ENCODE results near the gene SLC35G3. TPM values are rescaled to one million over a fixed set of nuclear protein-coding genes. Genes with fewer than 3 reads are reported as not detected.

SLC35G3 gene
- total and polyA plus RNA-seq, 4 donors: 0.04 TPM; not detected in 3

DNA sequence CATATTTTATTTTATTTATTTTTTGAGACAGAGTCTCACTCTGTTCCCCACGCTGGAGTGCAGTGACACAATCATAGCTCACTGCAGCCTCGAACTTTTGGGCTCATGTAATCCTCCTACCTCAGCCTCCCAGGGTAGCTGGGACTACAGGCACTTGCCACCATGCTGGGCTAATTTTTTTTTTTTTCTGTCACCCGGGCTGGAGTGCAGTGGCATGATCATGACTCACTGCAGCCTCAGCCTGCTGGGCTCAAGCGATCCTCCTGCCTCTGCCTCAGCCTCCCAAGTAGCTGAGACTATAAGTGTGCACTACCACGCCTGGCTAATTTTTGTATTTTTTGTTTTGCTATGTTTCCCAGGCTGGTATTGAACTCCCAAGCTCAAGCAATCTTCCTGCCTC, 29.5 kb downstream of the SLC35G3 start:
- WGBS, 2 donors: 82 to 93% methylated on average over 5 of the region's 5 CpGs
- Histone ChIP-seq H3K27ac (ENCODE audit: low read depth in 1 of 2, low read length in 1 of 2) (no peak overlapping the region), H3K4me3 (no peak overlapping the region), H3K27me3 (ENCODE audit: control insufficient read depth in 3 of 3, insufficient read depth in 3 of 3, low read length in 2 of 3) (peaks cover 0 to 4% (median 0%) of the 10 kb centered on the region in 3 donors), H3K9me3 (ENCODE audit: control insufficient read depth in 4 of 4, insufficient read depth in 3 of 4, low read length in 3 of 4) (no peaks in the 10 kb centered on the region), H3K9ac (ENCODE audit: insufficient read depth in 1 of 2, low read length in 2 of 2) (no peak overlapping the region), H3K4me1 (ENCODE audit: control insufficient read depth in 5 of 5, insufficient read depth in 5 of 5, low read length in 5 of 5) (peaks cover 0 to 8% (median 0%) of the 10 kb centered on the region in 5 donors), H3K36me3 (ENCODE audit: control insufficient read depth in 4 of 4, insufficient read depth in 4 of 4, low read length in 4 of 4) (no peaks in the 10 kb centered on the region)
- no peak for DNase-seq
- no peak for TF ChIP-seq CTCF (IDR thresholded peaks at IDR 0.05; ENCODE audit: control extremely low read depth, extremely low read depth)
- no peak for ATAC-seq (ENCODE audit: insufficient read depth, low FRiP score)

- 97% methylated on average over 7 of the region's 7 CpGs for WGBS, 2 donors
- no peak overlapping the region for H3K9ac ChIP-seq (ENCODE audit: insufficient read depth in 1 of 2, low read length in 2 of 2)
- TF ChIP-seq CTCF (IDR thresholded peaks at IDR 0.05; ENCODE audit: control extremely low read depth, extremely low read depth): no peak
- DNase-seq (no peak), ATAC-seq (ENCODE audit: insufficient read depth, low FRiP score) (no peak)
- H3K36me3 ChIP-seq (ENCODE audit: control insufficient read depth in 4 of 4, insufficient read depth in 4 of 4, low read length in 4 of 4): no peaks in the 10 kb centered on the region
- H3K27ac ChIP-seq (ENCODE audit: low read depth in 1 of 2, low read length in 1 of 2): no peak overlapping the region
- peaks cover 0 to 8% (median 0%) of the 10 kb centered on the region in 5 donors for H3K4me1 ChIP-seq (ENCODE audit: control insufficient read depth in 5 of 5, insufficient read depth in 5 of 5, low read length in 5 of 5)
- no peaks in the 10 kb centered on the region for H3K9me3 ChIP-seq (ENCODE audit: control insufficient read depth in 4 of 4, insufficient read depth in 3 of 4, low read length in 3 of 4)
- no peak overlapping the region for H3K4me3 ChIP-seq
- peaks cover 0 to 4% (median 0%) of the 10 kb centered on the region in 3 donors for H3K27me3 ChIP-seq (ENCODE audit: control insufficient read depth in 3 of 3, insufficient read depth in 3 of 3, low read length in 2 of 3)
These were observed 30.3 kb downstream of the SLC35G3 start for GRCh38 chr17:35163886-35164285.

DNA sequence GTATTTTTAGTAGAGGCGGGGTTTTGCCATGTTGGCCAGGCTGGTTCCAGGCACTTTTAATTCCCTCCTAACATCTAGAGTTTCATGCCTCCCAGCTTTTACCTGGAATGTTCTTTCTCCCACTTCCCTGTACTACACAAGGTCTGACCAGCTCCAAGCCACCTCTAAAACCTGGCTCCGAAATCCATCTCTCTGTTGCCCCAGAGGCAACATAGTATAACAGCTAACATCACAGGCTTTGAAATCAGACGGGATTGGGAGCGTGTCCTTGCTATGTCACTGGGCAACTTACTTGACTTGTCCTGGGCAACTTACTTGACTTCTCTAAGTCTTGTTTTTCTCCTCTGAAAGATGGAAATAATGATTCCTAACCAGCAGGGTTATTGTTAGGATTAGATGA, 31.4 kb downstream of the SLC35G3 start:
- H3K4me3 ChIP-seq: no peak overlapping the region
- no peaks in the 10 kb centered on the region for H3K9me3 ChIP-seq (ENCODE audit: control insufficient read depth in 4 of 4, insufficient read depth in 3 of 4, low read length in 3 of 4)
- DNase-seq: no peak
- WGBS, 2 donors: 92 to 93% methylated on average over 4 of the region's 4 CpGs
- H3K36me3 ChIP-seq (ENCODE audit: control insufficient read depth in 4 of 4, insufficient read depth in 4 of 4, low read length in 4 of 4): no peaks in the 10 kb centered on the region
- peaks cover 0 to 9% (median 0%) of the 10 kb centered on the region in 3 donors for H3K27me3 ChIP-seq (ENCODE audit: control insufficient read depth in 3 of 3, insufficient read depth in 3 of 3, low read length in 2 of 3)
- ATAC-seq (ENCODE audit: insufficient read depth, low FRiP score): no peak
- peaks cover 0 to 8% (median 0%) of the 10 kb centered on the region in 5 donors for H3K4me1 ChIP-seq (ENCODE audit: control insufficient read depth in 5 of 5, insufficient read depth in 5 of 5, low read length in 5 of 5)
- H3K9ac ChIP-seq (ENCODE audit: insufficient read depth in 1 of 2, low read length in 2 of 2): no peak overlapping the region
- TF ChIP-seq CTCF (IDR thresholded peaks at IDR 0.05; ENCODE audit: control extremely low read depth, extremely low read depth): no peak
- no peak overlapping the region for H3K27ac ChIP-seq (ENCODE audit: low read depth in 1 of 2, low read length in 1 of 2)

GRCh38 chr17:35161281-35161761, 32.9 kb downstream of the SLC35G3 start:
- Histone ChIP-seq H3K36me3 (ENCODE audit: control insufficient read depth in 4 of 4, insufficient read depth in 4 of 4, low read length in 4 of 4) (no peaks in the 10 kb centered on the region), H3K27ac (ENCODE audit: low read depth in 1 of 2, low read length in 1 of 2) (no peak overlapping the region), H3K4me1 (ENCODE audit: control insufficient read depth in 5 of 5, insufficient read depth in 5 of 5, low read length in 5 of 5) (peaks cover 0 to 8% (median 0%) of the 10 kb centered on the region in 5 donors), H3K9me3 (ENCODE audit: control insufficient read depth in 4 of 4, insufficient read depth in 3 of 4, low read length in 3 of 4) (no peaks in the 10 kb centered on the region), H3K4me3 (no peak overlapping the region), H3K9ac (ENCODE audit: insufficient read depth in 1 of 2, low read length in 2 of 2) (no peak overlapping the region), H3K27me3 (ENCODE audit: control insufficient read depth in 3 of 3, insufficient read depth in 3 of 3, low read length in 2 of 3) (peaks cover 0 to 9% (median 0%) of the 10 kb centered on the region in 3 donors)
- DNase-seq (peak; percentile 20 to 80 (median 55)), ATAC-seq (ENCODE audit: insufficient read depth, low FRiP score) (no peak)
- TF ChIP-seq CTCF (IDR thresholded peaks at IDR 0.05; ENCODE audit: control extremely low read depth, extremely low read depth): no peak
- WGBS, 2 donors: 42 to 53% methylated on average over 3 of the region's 3 CpGs
